NK-92 treated with Interleukin-12 subunit alpha and Interleukin-12 subunit beta, amount 100 ng/mL, for 24 hours (cell line): ENCODE data around the gene ASB7.

Experiments used
- DNase-seq: peaks from one replicate; lab custom pipeline; 2025; lab: John Stamatoyannopoulos, UW

The ASB7 gene

DNA sequence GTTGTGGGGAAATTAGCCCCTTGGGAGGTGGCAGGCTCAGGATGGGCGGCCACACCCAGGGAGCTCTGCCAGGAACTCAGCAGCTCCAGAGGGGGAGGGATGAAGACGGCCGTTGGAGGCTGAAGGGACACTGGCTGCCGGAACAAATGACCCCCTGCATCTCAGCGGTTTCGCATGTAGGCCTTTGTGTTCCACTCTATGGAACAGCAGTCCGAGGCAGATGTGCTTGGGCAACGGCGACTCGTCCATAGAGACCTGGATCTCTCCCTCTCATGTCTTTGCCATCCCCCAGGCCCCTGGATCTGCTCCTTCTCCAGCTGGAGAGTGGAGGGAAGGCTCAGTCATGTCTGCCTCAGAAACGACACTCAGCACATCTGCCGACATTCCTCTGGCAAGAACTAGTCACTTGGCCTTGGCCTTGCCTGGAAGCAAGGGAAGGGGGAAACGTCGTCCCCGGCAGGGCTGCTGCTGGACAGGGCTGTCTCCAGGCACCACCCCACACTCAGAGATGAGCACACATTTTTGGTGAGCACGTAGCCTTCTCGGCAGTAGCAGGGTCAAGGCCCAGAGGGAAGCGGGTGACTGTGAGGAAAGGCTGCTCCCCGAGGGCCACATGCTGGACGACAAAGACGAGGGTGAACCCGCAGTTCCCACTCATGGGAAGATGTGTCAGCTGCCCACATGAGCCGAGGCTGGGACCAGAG is 83.8 kb downstream of the ASB7 start:
- no peak for DNase-seq

DNA sequence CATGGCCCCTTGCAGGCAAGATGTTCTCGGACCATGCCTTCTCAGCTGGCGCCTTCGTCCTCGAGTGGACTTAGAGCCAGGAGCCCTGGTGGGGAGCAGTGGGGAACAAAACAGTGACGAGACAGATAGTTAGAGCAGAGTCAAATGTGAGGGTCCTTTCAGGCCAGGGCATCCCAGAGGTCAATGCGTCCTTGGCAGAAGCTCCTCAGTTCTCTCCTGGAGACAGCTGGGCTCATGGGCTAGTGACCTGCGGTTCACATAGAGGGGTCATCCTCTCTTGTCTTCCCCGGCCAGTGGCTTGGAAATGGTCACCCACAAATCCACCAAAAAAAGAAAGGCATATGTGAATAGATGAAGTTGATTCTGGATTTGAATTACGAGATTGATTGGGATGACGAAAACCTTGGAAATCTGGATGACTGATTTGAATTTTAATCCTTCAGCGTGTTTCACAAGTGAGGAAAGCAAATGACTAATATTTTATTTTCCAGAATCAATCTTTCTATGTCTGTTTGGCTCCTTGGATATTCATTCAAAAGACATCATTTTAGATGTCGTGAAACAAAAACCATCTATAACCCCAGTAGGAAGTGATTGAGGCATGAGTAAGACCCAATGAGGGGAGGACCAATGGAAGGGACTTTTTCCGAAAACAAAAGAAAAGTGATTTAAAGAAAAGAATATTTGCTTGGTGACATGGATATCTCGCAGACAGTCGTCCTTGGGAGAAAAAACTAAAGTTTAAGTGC is 84.5 kb downstream of the ASB7 start:
- no peak for DNase-seq

DNA sequence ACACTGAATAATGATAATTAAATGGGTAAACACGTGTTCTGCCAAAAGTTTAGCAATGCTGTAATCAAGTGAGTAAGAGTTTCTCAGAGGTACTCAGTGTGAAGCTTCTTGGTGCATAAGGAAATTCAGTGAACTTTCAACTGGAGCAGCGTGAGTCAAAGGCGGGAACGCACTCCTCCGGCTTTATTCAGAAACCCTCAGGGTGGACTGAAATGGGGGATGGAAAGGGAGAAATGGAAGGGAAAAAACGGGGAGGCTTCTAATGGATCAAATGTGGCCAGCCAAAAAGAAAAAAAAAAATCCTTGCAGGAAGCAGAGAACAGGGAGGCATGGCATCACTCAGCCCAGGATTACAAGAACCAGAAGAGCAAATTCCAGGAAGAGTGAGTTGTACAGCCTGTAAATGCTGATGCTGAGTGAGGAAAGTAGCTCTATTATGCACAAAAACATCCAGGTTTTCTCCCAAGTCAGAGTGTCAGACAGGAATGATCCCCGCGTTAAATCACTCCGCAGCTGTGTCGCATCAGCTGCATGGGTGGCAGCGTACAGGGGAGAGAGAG is 85.3 kb downstream of the ASB7 start:
- DNase-seq = no peak

DNA sequence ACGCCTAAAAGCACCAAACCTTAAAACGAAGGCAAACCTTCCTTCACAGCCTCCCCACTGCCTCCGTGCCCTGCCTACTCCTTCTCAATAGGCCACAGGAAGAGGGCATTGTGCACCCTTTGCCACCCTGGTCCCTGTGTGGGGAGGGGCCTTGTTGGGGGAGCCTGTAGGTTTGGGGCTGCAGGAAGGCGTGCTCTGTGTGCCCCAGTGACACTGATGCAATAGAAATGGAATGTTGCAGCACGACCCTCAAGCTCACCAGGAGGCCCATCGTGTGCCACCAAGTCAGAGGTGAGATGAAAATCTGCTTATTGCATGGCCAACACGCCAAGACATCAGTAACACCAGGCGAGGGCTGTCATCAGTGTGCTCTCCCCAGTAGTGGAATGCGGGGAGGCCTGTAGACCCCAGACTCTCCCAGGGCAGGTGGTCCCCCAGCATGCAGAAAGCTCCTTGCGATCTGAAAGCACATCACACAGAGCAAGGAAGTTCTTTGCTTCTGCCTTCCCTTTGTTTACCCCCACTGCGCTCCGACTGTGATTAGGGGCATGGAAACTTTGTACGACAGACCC is 86.2 kb downstream of the ASB7 start:
- no peak for DNase-seq

DNA sequence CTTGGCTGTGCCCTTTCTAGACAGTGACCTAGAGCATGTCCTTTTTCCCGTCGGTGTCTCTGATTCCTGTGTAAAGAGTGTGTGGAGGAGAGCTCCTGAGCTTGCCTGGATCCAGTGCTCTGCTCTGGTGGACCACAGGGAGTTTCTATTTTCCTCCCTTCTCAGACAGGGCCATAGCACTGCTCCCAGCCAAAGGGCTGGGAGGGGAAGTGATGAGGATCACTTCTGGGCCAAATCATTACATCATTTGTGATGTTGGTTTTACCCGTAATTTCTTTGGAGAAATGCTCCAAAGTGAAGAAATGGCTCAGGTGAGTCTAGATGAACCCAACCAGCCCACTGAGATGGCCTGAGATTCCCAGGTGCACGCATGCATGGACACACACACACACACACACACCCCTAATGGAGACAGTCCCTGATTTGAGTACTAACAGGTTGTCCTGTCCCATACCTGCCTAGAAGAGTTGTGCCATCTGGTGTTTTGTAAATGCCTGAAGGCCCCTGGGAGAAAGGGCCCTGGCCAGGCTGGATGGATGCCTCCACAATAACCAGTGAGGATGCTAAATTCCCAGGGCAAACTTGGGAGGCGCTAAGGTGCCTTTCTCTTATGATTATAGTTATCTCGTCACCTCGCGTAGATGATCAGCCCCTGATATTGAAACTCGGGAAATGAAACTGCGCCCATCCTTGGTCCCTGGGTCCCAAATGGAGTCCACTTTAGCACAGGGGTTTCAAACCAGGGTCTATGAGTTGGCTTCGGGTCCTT is 86.9 kb downstream of the ASB7 start:
- DNase-seq = no peak

DNA sequence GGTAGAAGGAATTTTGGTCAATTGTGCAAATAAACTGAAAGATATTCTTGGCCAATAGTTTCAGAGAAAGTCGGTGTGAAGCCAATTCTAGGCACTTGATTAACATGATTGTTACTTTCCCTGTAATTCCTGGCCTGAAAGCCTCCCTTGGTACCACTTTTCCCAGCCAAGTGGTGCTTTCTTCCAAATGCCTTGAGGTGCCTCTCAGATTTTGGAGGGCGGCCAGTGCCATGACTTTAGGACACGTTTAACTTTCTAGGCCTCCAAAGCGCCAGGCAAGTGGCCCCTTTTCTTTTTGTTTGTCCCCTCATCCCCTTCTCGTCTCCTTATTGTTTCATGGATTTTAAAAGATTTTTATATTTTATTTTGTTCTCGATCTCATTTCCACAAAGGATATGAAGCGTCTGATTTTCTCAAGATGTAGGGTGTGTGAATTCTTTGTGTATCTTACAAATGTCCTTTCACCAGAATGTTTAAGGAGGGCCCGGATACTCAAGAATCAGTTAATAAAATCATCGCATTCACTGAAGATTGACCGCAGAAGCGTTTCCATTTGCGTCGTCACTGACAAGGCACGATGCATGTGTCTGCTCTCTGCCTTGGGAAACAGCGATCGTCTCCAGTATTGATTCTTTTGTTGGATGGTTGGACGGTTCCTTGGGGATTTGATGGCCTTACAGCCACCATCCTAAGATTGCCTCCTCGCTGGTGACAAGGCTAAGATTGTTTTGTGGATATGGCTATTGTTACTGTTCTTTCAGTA is 87.8 kb downstream of the ASB7 start:
- no peak for DNase-seq

DNA sequence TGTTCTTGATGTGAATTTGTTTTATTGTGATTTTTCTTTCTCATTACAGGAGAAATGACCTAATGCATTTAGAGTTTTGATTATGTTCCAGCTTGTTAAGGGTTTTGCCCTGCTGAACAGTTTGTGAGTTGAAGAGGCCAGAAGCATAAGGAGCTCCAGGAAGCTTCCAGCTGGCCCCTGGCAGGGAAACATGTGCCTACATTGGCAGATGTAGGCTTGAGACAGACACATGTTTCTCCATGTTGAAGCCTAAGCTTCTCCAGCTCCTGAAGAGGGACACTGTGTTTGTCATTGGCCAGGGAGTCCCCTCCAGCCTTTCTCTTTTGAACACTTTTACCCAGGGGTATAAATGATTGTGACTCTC is 88.4 kb downstream of the ASB7 start:
- DNase-seq = no peak

DNA sequence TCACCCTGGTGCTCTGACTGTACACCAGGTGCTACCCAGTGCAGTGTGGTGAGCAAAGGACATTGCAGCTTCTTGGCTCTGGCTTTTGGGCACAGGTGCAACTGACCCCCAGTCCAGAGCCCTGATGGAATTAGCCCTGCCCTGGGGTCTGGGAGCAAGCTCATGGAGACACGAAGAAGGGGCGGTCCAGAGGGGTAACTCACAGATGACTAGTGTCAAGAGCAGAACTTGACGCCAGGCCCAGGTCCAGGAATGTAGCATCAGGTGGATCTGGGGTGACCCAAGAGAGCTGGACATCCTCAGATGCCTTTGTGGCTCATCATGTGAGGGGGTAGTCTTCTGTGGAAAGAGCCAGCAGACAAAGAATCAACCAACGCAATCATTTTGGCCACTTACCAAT is 88.9 kb downstream of the ASB7 start:
- DNase-seq = no peak

DNA sequence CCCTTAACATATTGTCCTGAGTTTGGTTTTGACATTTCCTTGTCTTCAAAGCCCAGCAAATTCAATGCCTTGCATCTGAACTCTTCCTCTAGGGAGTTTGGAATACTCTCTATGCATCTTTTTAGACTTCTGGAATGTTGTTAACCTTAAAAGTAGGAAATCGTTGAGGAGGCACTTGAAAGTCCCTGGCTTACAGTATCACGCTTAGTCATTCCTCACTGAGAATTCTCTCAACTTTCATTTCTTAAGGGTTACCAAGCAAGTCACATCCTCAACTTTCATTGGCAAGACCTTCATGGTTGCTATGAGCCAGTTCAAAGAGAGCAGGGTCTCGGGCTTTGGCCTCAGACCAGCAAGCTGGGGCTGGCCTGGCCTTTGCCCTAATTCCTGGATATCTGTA is 89.9 kb downstream of the ASB7 start:
- no peak for DNase-seq

DNA sequence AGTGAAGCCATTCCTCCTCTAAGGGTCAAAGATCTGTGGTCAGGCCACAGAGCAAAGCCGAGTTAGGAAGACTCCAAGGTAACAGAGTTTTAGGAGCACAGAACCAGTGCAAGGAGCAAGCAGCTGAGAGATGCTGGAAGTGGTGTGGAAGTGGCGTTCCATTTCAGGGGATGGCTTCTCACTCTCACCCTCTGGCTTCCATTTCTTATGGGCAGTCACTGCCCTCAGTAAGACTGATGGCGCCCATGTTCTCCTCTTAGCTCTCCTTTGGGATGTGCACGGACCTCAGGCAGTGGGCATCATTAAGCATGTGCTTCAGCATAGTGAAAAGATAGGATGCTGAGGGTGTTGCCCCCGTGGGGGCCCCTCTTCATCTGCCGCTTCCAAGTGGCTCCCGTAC is 90.3 kb downstream of the ASB7 start:
- DNase-seq = no peak

DNA sequence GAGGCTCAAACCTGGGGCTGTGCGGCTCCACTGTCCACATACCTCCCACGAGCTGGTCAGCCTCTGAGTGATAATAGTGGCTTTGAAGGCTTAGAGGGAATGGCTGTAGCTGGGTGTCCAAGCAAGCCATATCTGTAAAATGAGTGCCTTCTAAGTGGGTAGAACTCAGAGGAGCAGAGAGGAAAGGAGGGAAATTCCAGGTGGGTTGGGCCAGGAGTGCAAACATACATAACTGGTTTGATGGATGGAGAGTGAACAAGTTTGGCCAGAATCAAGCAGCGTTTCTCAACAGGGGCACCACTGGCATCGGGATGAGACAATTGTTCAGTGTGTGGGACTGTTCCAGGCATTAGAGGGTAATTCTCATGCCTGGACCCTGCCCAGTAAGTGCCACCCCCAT is 91.1 kb downstream of the ASB7 start:
- DNase-seq = no peak

DNA sequence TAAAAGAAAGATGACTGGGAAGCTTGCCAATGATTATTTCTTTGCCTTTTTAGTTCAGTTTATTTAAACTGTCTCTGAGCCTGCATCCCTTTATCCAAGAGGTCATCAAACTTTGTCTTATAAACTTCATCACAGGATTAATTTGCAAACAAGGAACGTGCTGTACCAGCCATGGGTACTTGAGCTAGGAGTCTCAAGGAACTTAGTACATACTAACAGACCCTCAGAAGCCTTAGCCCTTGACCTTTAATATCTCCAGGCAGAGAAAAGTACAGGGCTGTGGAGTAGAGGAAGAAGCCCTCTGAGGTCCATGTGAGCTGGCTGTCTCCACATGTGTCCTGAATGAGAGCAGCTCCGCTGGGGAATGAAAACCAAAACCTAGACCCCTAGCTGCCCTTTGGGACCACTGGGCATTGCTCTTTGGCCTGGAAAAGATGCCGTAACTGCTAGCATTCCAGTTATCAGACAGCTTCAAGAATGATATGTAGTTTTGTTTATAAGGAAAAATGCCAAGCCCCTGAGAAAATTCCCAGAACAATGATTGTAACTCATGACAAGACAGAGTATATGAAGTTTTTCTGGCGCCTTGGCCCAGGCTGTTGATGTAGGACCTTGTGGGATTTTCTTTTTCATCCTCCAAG is 92.1 kb downstream of the ASB7 start:
- no peak for DNase-seq

DNA sequence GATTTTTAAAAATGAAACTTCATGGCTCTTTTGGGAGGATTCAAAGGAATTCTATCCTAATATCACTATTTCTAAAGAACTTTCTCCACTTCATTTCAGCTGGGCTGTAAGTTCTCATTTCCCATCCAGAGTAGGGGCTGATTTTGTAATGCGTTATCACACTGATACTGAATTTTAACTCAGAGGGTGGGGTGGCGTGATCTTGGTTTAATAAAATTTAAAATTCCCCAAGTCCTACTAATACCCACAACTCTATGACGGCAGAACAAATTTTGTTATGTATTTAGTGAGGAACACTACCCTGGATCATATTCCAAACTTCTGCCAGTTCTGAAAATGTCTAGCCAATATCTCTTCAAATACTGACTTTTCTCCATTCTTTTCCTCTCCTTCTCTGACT is 92.7 kb downstream of the ASB7 start:
- DNase-seq = no peak

DNA sequence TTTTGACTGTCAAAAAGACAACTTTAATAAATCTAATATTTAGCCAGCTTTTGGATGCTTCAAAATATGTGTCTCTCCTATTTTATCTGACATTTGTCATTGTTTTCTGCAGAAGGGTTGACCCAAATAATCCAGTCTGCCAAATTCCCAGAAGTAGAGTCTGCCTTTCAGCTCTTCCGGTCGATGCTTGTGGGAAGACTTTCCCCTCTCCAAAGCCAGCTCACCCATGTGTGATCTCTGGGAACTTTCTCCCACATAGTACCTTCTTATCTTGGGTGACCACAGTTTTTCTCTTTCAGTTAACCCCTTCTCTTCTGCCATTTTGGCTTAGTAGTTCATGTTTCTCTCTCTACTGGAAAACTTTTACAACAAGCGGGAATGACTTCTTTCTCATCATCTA is 94.1 kb downstream of the ASB7 start:
- no peak for DNase-seq
